DOHH2 (cell line): Measurements from ENCODE around the gene PRKCE.
"Not testable (repeated sequence)": the region's sequence is repeated elsewhere in the genome, so short reads cannot be mapped to it uniquely, and the experiment has no call there.

ENCODE experiments used
- H3F3A ChIP-seq: fragments of 200-600 bp; sonication (generic), shearing (Covaris generic); 2 replicates; pipeline ENCODE4 v1.6.0; 2016; ENCODE audit warnings: antibody characterized with exemption, mild to moderate bottlenecking; ENCODE audit not compliant: control insufficient read depth, insufficient read depth
- H3K27ac ChIP-seq: fragments of 200-600 bp; sonication (generic); 2 replicates; pipeline ENCODE4 v1.5.1; 2014; ENCODE audit warnings: low read depth, mild to moderate bottlenecking, low read length, moderate library complexity
- H3K27me3 ChIP-seq: fragments of 200-600 bp; sonication (generic); 2 replicates; pipeline ENCODE4 v1.6.1; 2014; ENCODE audit warnings: mild to moderate bottlenecking, low read length, mixed read lengths; ENCODE audit not compliant: control insufficient read depth
- H3K36me3 ChIP-seq: fragments of 200-600 bp; sonication (generic); 2 replicates; pipeline ENCODE4 v1.6.1; 2014; ENCODE audit warnings: mild to moderate bottlenecking, low read length, moderate library complexity, mixed read lengths; ENCODE audit not compliant: control insufficient read depth
- H3K4me1 ChIP-seq: fragments of 200-600 bp; sonication (generic); 2 replicates; pipeline ENCODE4 v1.6.1; 2014; ENCODE audit warnings: mild to moderate bottlenecking, low read length, mixed read lengths; ENCODE audit not compliant: control insufficient read depth
- H3K4me2 ChIP-seq: fragments of 200-600 bp; sonication (generic); 2 replicates; pipeline ENCODE4 v1.6.0; 2014; ENCODE audit warnings: mild to moderate bottlenecking, low read length, moderate library complexity
- H3K4me3 ChIP-seq: fragments of 200-600 bp; sonication (generic); 2 replicates; pipeline ENCODE4 v1.5.1; 2014; ENCODE audit warnings: mild to moderate bottlenecking, low read length, mixed read lengths
- H3K79me2 ChIP-seq: fragments of 200-600 bp; sonication (generic); 2 replicates; pipeline ENCODE4 v1.6.1; 2014; ENCODE audit warnings: mild to moderate bottlenecking, low read length, mixed read lengths; ENCODE audit not compliant: control insufficient read depth
- H3K9me2 ChIP-seq: fragments of 200-600 bp; sonication (generic); replicated peaks from 2 replicates; pipeline ENCODE4 v1.6.1; 2014; ENCODE audit warnings: mild to moderate bottlenecking, low read length, mixed read lengths; ENCODE audit not compliant: control insufficient read depth
- H3K9me3 ChIP-seq: fragments of 200-600 bp; sonication (generic); 2 replicates; pipeline ENCODE4 v1.6.1; 2014; ENCODE audit warnings: antibody characterized with exemption, low read length, mixed read lengths; ENCODE audit not compliant: control insufficient read depth, insufficient read depth
- H4K20me1 ChIP-seq: fragments of 200-600 bp; sonication (generic); 2 replicates; pipeline ENCODE4 v1.6.0; 2014; ENCODE audit warnings: low read depth, mild to moderate bottlenecking, antibody characterized with exemption, low read length, moderate library complexity; ENCODE audit not compliant: control insufficient read depth, insufficient read depth
- EZH2phosphoT487 ChIP-seq: fragments of 200-600 bp; sonication (generic); IDR thresholded peaks from 2 replicates; pipeline ENCODE4 v1.6.1; 2017; ENCODE audit warnings: borderline replicate concordance, mild to moderate bottlenecking, antibody characterized with exemption, low read length, moderate library complexity, mixed read lengths
- TF ChIP-seq, protein P1 (sequence below): fragments of 200-600 bp; sonication (generic); IDR thresholded peaks from one replicate; pipeline ENCODE4 v1.5.1; 2014; ENCODE audit warnings: antibody characterized with exemption, mild to moderate bottlenecking, low read depth, low read length; ENCODE audit not compliant: poor library complexity, severe bottlenecking

PRKCE gene

DNA sequence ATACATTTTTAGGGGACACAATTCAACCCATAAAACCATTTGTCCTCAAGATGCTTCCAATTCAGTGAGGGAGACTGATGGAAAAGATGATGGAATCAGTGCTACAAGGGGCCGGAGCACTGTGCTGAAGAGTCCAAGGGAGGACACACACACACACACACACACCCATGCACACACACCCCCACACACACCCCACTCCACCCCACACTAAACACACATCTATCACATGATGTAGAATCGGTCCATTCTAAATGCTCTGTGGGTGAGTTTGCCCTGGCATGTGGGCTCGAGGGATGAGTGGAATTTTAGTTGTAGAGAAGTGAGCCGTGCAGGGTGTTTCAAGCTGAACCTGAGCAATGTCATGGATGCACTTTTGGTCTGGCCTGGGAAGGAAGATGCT, 41.1 kb downstream of the PRKCE start:
- peaks cover 41% of the 10 kb centered on the region for H3K4me1 ChIP-seq
- H3K27ac ChIP-seq: no peak overlapping the region
- no peaks in the 10 kb centered on the region for H3K9me2 ChIP-seq
- H3K36me3 ChIP-seq: no peaks in the 10 kb centered on the region
- H3F3A ChIP-seq: no peaks in the 10 kb centered on the region
- no peak overlapping the region for H3K4me3 ChIP-seq
- TF ChIP-seq, protein P1, sequence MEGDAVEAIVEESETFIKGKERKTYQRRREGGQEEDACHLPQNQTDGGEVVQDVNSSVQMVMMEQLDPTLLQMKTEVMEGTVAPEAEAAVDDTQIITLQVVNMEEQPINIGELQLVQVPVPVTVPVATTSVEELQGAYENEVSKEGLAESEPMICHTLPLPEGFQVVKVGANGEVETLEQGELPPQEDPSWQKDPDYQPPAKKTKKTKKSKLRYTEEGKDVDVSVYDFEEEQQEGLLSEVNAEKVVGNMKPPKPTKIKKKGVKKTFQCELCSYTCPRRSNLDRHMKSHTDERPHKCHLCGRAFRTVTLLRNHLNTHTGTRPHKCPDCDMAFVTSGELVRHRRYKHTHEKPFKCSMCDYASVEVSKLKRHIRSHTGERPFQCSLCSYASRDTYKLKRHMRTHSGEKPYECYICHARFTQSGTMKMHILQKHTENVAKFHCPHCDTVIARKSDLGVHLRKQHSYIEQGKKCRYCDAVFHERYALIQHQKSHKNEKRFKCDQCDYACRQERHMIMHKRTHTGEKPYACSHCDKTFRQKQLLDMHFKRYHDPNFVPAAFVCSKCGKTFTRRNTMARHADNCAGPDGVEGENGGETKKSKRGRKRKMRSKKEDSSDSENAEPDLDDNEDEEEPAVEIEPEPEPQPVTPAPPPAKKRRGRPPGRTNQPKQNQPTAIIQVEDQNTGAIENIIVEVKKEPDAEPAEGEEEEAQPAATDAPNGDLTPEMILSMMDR: no peak
- no peak for TF ChIP-seq EZH2phosphoT487
- no peaks in the 10 kb centered on the region for H3K79me2 ChIP-seq
- no peaks in the 10 kb centered on the region for H3K27me3 ChIP-seq
- H3K4me2 ChIP-seq: no peak overlapping the region
- no peaks in the 10 kb centered on the region for H4K20me1 ChIP-seq
- H3K9me3 ChIP-seq: no peaks in the 10 kb centered on the region

DNA sequence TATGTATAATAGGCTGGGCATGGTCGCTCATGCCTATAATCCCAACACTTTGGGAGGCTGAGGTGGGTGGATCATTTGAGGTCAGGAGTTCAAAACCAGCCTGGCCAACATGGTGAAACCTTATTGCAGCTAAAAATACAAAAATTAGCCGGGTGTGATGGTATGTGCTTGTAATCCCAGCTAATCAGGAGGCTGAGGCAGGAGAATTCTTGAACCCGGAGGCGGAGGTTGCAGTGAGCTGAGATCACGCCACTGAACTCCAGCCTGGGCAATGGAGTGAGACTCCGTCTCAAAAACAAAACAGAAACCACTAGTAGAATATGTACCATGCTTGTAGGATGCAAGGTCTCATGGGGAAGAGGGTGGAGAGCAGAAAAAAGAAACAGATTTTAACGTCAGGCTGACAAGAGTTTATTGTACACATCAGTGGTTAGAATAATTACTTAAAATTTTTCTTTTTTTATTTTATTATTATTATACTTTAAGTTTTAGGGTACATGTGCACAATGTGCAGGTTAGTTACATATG, 44.1 kb downstream of the PRKCE start:
- not testable (repeated sequence) for H4K20me1 ChIP-seq, H3K9me3 ChIP-seq, H3K4me2 ChIP-seq, H3K79me2 ChIP-seq, H3F3A ChIP-seq, H3K27me3 ChIP-seq, H3K36me3 ChIP-seq, H3K4me3 ChIP-seq, H3K9me2 ChIP-seq, H3K27ac ChIP-seq
- peaks cover 63% of the 10 kb centered on the region for H3K4me1 ChIP-seq

DNA sequence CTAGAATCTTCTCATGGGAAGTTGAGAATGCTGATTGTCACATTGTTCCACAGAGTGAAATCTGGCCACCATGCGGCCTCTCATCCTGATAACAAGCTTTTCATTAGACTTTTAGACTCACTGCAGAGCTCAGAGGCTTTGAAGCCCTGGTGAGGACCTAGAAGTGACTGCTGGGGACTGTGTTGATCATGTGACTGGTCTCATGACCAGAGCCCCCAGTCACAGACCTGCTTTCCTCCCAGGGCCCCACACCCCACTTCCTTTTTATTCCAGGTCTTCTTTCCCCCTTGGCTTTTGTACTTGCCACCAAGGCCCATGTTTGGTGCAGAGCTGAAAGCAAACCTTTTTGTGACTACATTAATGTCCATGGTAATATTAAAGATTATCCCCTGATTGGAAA, 45.2 kb downstream of the PRKCE start:
- Histone ChIP-seq H3K4me3 (no peak overlapping the region), H3K4me1 (peaks cover 57% of the 10 kb centered on the region), H3F3A (no peaks in the 10 kb centered on the region), H3K9me3 (no peaks in the 10 kb centered on the region), H4K20me1 (0 out of 2 replicates have a peak, but pooled peaks cover 4% of the 10 kb centered on the region), H3K9me2 (no peaks in the 10 kb centered on the region), H3K4me2 (no peak overlapping the region), H3K36me3 (no peaks in the 10 kb centered on the region), H3K27me3 (no peaks in the 10 kb centered on the region), H3K27ac (no peak overlapping the region), H3K79me2 (no peaks in the 10 kb centered on the region)
- TF ChIP-seq, protein P1: no peak
- TF ChIP-seq EZH2phosphoT487: no peak

DNA sequence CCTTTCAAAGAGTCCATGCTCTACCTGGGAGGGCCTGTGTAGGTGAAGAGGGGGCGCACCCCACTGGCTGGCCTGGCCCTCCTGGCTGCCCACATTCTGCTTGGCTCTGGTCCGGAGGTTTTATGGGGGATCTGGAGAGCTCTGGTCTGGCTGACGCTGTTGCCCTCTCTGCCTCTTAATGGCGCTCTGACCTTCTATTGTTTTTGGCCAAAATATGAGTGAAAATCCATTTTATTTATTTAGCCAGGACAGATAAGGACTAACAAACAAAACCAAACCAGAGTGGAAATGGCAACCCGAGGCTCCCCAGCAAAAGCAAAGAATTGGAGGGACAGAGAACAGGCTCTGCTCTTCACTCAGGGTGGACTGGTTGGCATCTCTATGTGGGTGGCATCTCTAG, 45.7 kb downstream of the PRKCE start:
- Histone ChIP-seq H3K36me3 (no peaks in the 10 kb centered on the region), H3F3A (no peaks in the 10 kb centered on the region), H3K79me2 (no peaks in the 10 kb centered on the region), H3K4me3 (no peak overlapping the region), H3K4me1 (peaks cover 54% of the 10 kb centered on the region), H3K4me2 (no peak overlapping the region), H4K20me1 (0 out of 2 replicates have a peak, but pooled peaks cover 4% of the 10 kb centered on the region), H3K9me3 (no peaks in the 10 kb centered on the region), H3K9me2 (no peaks in the 10 kb centered on the region), H3K27ac (no peak overlapping the region), H3K27me3 (no peaks in the 10 kb centered on the region)
- no peak for TF ChIP-seq EZH2phosphoT487
- TF ChIP-seq, protein P1: no peak
